B cell (primary cell): Measurements from ENCODE around the gene PHF21A. TPM values are rescaled to one million over a fixed set of nuclear protein-coding genes. Genes with fewer than 3 reads are reported as not detected.
A peak's percentile ranks its signal among the peaks of the same experiment; 100 is the strongest.

Experiments
- ATAC-seq: fragments of 200-7000 bp; cut with Tn5 transposase; one replicate; pipeline ENCODE4 v1.10.0; 2021; ENCODE audit warnings: low read depth, mild to moderate bottlenecking, moderate number of reproducible peaks, moderate library complexity
- CTCF ChIA-PET: fragments of 350-600 bp; sonication (Branson Sonifier 250); formaldehyde crosslinking; loops from one replicate; lab custom pipeline; 2021; ENCODE audit warnings: antibody characterized with exemption, inconsistent platforms; lab: Charles Lee
- POLR2A ChIA-PET: fragments of 350-600 bp; sonication (Branson Sonifier 250); formaldehyde crosslinking; loops from one replicate; lab custom pipeline; 2021; ENCODE audit warnings: antibody characterized with exemption; lab: Charles Lee
- DNase-seq: peaks from one replicate; pipeline ENCODE4 v3.0.0; 2013
- H2AFZ ChIP-seq: 2 replicates; pipeline ENCODE4 v1.6.1; 2012; ENCODE audit warnings: mild to moderate bottlenecking, low read depth, low read length; ENCODE audit not compliant: insufficient read depth, poor library complexity, severe bottlenecking
- H3K27ac ChIP-seq, 2 donors: 1 replicate in 1 of 2; 2 replicates in 1 of 2; pipeline ENCODE4 v1.5.1; 2012 to 2013; ENCODE audit warnings: low read length in 2 of 2, mild to moderate bottlenecking in 2 of 2, moderate library complexity in 1 of 2
- H3K27me3 ChIP-seq, 4 experiments: fragments of 200-600 bp in 1 of 4; sonication (generic) in 1 of 4; replicated peaks in 1 of 4; 1 replicate in 2 of 4; 2 replicates in 2 of 4; pipeline versions ENCODE4 v1.6.1 to v1.7.0; 2013 to 2016; ENCODE audit warnings: low read length in 3 of 4, mild to moderate bottlenecking in 2 of 4, mixed read lengths in 1 of 4, moderate library complexity in 1 of 4; ENCODE audit not compliant: insufficient read depth in 4 of 4, control insufficient read depth in 3 of 4; ENCODE audit errors: control extremely low read depth in 1 of 4
- H3K36me3 ChIP-seq, 2 experiments: replicated peaks in 1 of 2; 1 replicate in 1 of 2; 2 replicates in 1 of 2; pipeline versions ENCODE4 v1.6.1 to v1.7.1; 2013; ENCODE audit warnings: low read length in 1 of 2; ENCODE audit not compliant: insufficient read depth in 2 of 2, control insufficient read depth in 1 of 2; ENCODE audit errors: control extremely low read depth in 1 of 2, extremely low read depth in 1 of 2
- H3K4me1 ChIP-seq, 2 donors: fragments of 200-600 bp in 1 of 2; sonication (generic) in 1 of 2; 1 replicate in 1 of 2; 2 replicates in 1 of 2; pipeline versions ENCODE4 v1.5.1 to v1.6.1; 2013 to 2017; ENCODE audit warnings: low read length in 2 of 2; ENCODE audit not compliant: control insufficient read depth in 2 of 2, insufficient read depth in 2 of 2
- H3K4me2 ChIP-seq: replicated peaks from 2 replicates; pipeline ENCODE3; 2012; ENCODE audit warnings: mild to moderate bottlenecking, low read depth, low read length; ENCODE audit not compliant: poor library complexity, severe bottlenecking
- H3K4me3 ChIP-seq, 5 experiments: fragments of 200-600 bp in 1 of 5; sonication (generic) in 1 of 5; 1 replicate in 3 of 5; 2 replicates in 2 of 5; pipeline versions ENCODE4 v1.5.1 to v1.7.0; 2011 to 2016; ENCODE audit warnings: low read length in 4 of 5, mild to moderate bottlenecking in 4 of 5, low read depth in 2 of 5, control low read depth in 1 of 5, moderate library complexity in 1 of 5; ENCODE audit not compliant: insufficient read depth in 1 of 5; ENCODE audit errors: control extremely low read depth in 1 of 5, extremely low read depth in 1 of 5
- H3K79me2 ChIP-seq: fragments of 200-600 bp; sonication (generic); one replicate; pipeline ENCODE4 v1.6.0; 2016; ENCODE audit warnings: low read length; ENCODE audit not compliant: control insufficient read depth, insufficient read depth
- H3K9ac ChIP-seq: fragments of 200-600 bp; sonication (generic); 2 replicates; pipeline ENCODE4 v1.6.1; 2017; ENCODE audit warnings: mild to moderate bottlenecking, low read length, moderate library complexity
- H3K9me3 ChIP-seq, 3 donors: one replicate each; pipeline versions ENCODE4 v1.6.1 to v1.7.1; 2013; ENCODE audit warnings: low read length in 2 of 3; ENCODE audit not compliant: control insufficient read depth in 2 of 3, insufficient read depth in 1 of 3; ENCODE audit errors: control extremely low read depth in 1 of 3
- H4K20me1 ChIP-seq: 2 replicates; pipeline ENCODE4 v1.6.0; 2012; ENCODE audit warnings: mild to moderate bottlenecking, low read length; ENCODE audit not compliant: insufficient read depth, control insufficient read depth, poor library complexity, severe bottlenecking
- H3K27ac Mint-ChIP-seq: one replicate; pipeline ENCODE4 v1.8.0; 2021; ENCODE audit warnings: mixed read lengths
- H3K27me3 Mint-ChIP-seq: one replicate; pipeline ENCODE4 v1.8.0; 2021; ENCODE audit warnings: mixed read lengths
- H3K4me1 Mint-ChIP-seq: one replicate; pipeline ENCODE4 v1.8.0; 2021; ENCODE audit warnings: mixed read lengths
- H3K4me3 Mint-ChIP-seq: one replicate; pipeline ENCODE4 v1.8.0; 2021; ENCODE audit warnings: mixed read lengths
- H3K9me3 Mint-ChIP-seq: one replicate; pipeline ENCODE4 v1.8.0; 2022; ENCODE audit warnings: mixed read lengths; ENCODE audit not compliant: insufficient read depth
- EZH2 ChIP-seq: IDR thresholded peaks from 2 replicates; pipeline ENCODE4 v1.6.1; 2012; ENCODE audit warnings: borderline replicate concordance, low read depth, mild to moderate bottlenecking, moderate library complexity, low read length; ENCODE audit not compliant: insufficient read depth, poor library complexity, severe bottlenecking
- WGBS: methylation state at CpG from one replicate; pipeline ENCODE4 v1.1.5; 2013; ENCODE audit warnings: missing lambda C conversion rate; ENCODE audit not compliant: insufficient coverage; 5-methylcytosine and 5-hydroxymethylcytosine counted together
- intact Hi-C: fragments of 100-400 bp; cut with micrococcal nuclease; formaldehyde crosslinking; loops from one replicate; pipeline ENCODE4 v1.10.0; 2022
- polyA plus RNA-seq: library from polyadenylated mRNA; depleted of rRNA; stranded (reverse); fragments of >200 nt; gene quantifications from 2 replicates; pipeline ENCODE4 v1.2.3, GENCODE V29; 2012
- total RNA-seq, 2 donors: library from RNA; stranded (reverse); fragments of 120-200 nt in 1 of 2; gene quantifications; 1 replicate in 1 of 2; 2 replicates in 1 of 2; pipeline versions ENCODE4 v1.2.3 to v1.2.4, GENCODE V29; 2013 to 2022
- TF ChIP-seq, protein P1 (sequence below): fragments of 200-600 bp; IDR thresholded peaks from one replicate; pipeline ENCODE4 v1.8.0; 2022; ENCODE audit warnings: antibody characterized with exemption, mild to moderate bottlenecking

PHF21A gene
- total and polyA plus RNA-seq, 2 donors (not counting 1 experiment from before 2014, with no cell fraction given): 41.9 to 103 TPM

DNA sequence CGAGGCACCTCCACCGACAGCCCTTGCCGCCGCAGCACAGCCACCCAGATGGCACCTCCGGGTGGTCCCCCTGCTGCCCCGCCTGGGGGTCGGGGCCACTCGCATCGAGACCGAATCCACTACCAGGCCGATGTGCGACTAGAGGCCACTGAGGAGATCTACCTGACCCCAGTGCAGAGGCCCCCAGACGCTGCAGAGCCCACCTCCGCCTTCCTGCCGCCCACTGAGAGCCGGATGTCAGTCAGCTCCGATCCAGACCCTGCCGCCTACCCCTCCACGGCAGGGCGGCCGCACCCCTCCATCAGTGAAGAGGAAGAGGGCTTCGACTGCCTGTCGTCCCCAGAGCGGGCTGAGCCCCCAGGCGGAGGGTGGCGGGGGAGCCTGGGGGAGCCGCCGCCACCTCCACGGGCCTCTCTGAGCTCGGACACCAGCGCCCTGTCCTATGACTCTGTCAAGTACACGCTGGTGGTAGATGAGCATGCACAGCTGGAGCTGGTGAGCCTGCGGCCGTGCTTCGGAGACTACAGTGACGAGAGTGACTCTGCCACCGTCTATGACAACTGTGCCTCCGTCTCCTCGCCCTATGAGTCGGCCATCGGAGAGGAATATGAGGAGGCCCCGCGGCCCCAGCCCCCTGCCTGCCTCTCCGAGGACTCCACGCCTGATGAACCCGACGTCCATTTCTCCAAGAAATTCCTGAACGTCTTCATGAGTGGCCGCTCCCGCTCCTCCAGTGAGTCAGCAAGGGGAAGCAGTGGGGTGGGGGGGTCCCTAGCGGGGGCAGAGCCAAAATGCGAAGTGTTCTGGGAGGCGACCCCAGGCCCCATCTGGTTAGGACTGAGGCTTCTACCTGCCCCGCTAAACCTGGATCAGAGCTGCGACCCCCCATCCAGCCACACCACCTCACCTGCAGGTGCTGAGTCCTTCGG, 218.5 kb downstream of the PHF21A start:
- CTCF ChIA-PET: no interaction called here
- intact Hi-C loops: no loop called here
- Mint-ChIP-seq H3K4me3 (no peak overlapping the region), H3K4me1 (peaks cover 22% of the 10 kb centered on the region), H3K9me3 (no peaks in the 10 kb centered on the region), H3K27me3 (peaks cover 9% of the 10 kb centered on the region), H3K27ac (no peak overlapping the region)
- Histone ChIP-seq H4K20me1 (no peaks in the 10 kb centered on the region), H3K9ac (no peak overlapping the region), H3K4me2 (no peak overlapping the region), H3K27ac (no peak overlapping the region), H3K4me3 (no peak overlapping the region), H2AFZ (no peak overlapping the region), H3K4me1 (peaks cover 12 to 30% of the 10 kb centered on the region in 2 donors), H3K27me3 (peaks cover 0 to 25% (median 9%) of the 10 kb centered on the region in 4 experiments), H3K36me3 (no peaks in the 10 kb centered on the region), H3K9me3 (peaks cover 0 to 8% (median 0%) of the 10 kb centered on the region in 3 donors), H3K79me2 (no peaks in the 10 kb centered on the region)
- POLR2A ChIA-PET: no interaction called here
- DNase-seq (no peak), ATAC-seq (no peak)
- WGBS: 94% methylated on average over 53 of the region's 56 CpGs
- TF ChIP-seq EZH2: no peak

DNA sequence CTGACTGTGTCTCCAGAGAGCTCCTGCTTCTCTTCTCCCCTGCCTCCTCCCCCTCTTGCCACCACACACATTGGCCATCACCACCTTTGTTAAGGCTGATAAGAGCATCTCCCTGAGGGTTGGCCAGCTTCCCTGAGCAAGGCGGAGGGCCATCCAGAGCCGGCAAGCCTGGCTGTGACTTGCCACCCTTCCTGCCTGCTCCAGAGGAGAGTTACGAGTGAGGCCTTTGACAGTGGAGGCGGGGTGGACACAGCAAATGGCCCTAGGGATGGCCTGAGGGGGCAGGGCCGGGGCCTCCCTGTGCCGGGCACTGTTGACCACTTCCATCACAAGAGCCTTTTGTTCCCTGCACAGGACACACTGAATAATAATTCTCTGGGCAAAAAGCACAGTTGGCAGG, 219.6 kb downstream of the PHF21A start:
- Mint-ChIP-seq H3K9me3 (no peaks in the 10 kb centered on the region), H3K4me1 (peaks cover 20% of the 10 kb centered on the region), H3K4me3 (peak overlapping the region; percentile 81), H3K27ac (no peak overlapping the region), H3K27me3 (peaks cover 10% of the 10 kb centered on the region)
- Histone ChIP-seq H3K79me2 (no peaks in the 10 kb centered on the region), H3K27me3 (peaks cover 0 to 34% (median 15%) of the 10 kb centered on the region in 4 experiments), H3K27ac (no peak overlapping the region), H3K36me3 (no peaks in the 10 kb centered on the region), H3K4me2 (no peak overlapping the region), H3K9ac (no peak overlapping the region), H3K4me1 (peaks cover 12 to 28% of the 10 kb centered on the region in 2 donors), H3K9me3 (peaks cover 0 to 8% (median 0%) of the 10 kb centered on the region in 3 donors), H3K4me3 (no peak overlapping the region), H4K20me1 (no peaks in the 10 kb centered on the region), H2AFZ (no peak overlapping the region)
- WGBS: 94% methylated on average over 6 of the region's 6 CpGs
- intact Hi-C loops: no loop called here
- TF ChIP-seq EZH2: no peak
- TF ChIP-seq, protein P1, sequence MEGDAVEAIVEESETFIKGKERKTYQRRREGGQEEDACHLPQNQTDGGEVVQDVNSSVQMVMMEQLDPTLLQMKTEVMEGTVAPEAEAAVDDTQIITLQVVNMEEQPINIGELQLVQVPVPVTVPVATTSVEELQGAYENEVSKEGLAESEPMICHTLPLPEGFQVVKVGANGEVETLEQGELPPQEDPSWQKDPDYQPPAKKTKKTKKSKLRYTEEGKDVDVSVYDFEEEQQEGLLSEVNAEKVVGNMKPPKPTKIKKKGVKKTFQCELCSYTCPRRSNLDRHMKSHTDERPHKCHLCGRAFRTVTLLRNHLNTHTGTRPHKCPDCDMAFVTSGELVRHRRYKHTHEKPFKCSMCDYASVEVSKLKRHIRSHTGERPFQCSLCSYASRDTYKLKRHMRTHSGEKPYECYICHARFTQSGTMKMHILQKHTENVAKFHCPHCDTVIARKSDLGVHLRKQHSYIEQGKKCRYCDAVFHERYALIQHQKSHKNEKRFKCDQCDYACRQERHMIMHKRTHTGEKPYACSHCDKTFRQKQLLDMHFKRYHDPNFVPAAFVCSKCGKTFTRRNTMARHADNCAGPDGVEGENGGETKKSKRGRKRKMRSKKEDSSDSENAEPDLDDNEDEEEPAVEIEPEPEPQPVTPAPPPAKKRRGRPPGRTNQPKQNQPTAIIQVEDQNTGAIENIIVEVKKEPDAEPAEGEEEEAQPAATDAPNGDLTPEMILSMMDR: no peak
- ATAC-seq (no peak), DNase-seq (no peak)
- ChIA-PET POLR2A (no interaction called here), CTCF (interaction anchor here (1.6 kb wide), 1 partner anchor 105 kb away, joined by 4 read pairs; no protein-coding TSS in a partner anchor)
